Measurements from ENCODE around the gene GGA1.

Gene GGA1

GRCh38 chr22:37608477-37609239, at the start of gene GGA1:
GGA1 (plus strand) TSS chr22:37608834; CDS start chr22:37608861, 27 bp downstream.
- DNase-seq (ENCODE audit: low read depth), result peak; percentile 97
- H3K4me3 ChIP-seq (ENCODE audit: control insufficient read depth, low read depth, low read length), result peak within 1 kb of the TSS; percentile 81
- TF ChIP-seq CTCF (conservative IDR thresholded peaks at IDR 0.05; ENCODE audit: control insufficient read depth, insufficient read depth, low read depth, low read length), result no peak

GRCh38 chr22:37559521-37559900, 49.1 kb upstream of the GGA1 start:
- H3K4me3 ChIP-seq (ENCODE audit: control insufficient read depth, low read depth, low read length), result peak overlapping the region; percentile 23
- TF ChIP-seq CTCF (conservative IDR thresholded peaks at IDR 0.05; ENCODE audit: control insufficient read depth, insufficient read depth, low read depth, low read length), result no peak

GRCh38 chr22:37559901-37560607, 48.6 kb upstream of the GGA1 start, which contains the start of gene CDC42EP1:
CDC42EP1 (plus strand) TSS chr22:37560480; CDS start chr22:37566350, 5,870 bp downstream.
- no peak for TF ChIP-seq CTCF (conservative IDR thresholded peaks at IDR 0.05; ENCODE audit: control insufficient read depth, insufficient read depth, low read depth, low read length)
- peak; percentile 39 for DNase-seq (ENCODE audit: low read depth)
- H3K4me3 ChIP-seq (ENCODE audit: control insufficient read depth, low read depth, low read length), result peak within 1 kb of the TSS; percentile 79

More at GRCh38 chr22:37559521-37559900, 49.1 kb upstream of the GGA1 start:
- no peak for DNase-seq (ENCODE audit: low read depth)

GRCh38 chr22:37560608-37561211, 47.9 kb upstream of the GGA1 start:
- no peak for DNase-seq (ENCODE audit: low read depth)
- H3K4me3 ChIP-seq (ENCODE audit: control insufficient read depth, low read depth, low read length), result peak overlapping the region; percentile 79
- TF ChIP-seq CTCF (conservative IDR thresholded peaks at IDR 0.05; ENCODE audit: control insufficient read depth, insufficient read depth, low read depth, low read length), result no peak

- peak; percentile 89 for DNase-seq (ENCODE audit: low read depth)
- H3K4me3 ChIP-seq (ENCODE audit: control insufficient read depth, low read depth, low read length), result peak overlapping the region; percentile 79
- TF ChIP-seq CTCF (conservative IDR thresholded peaks at IDR 0.05; ENCODE audit: control insufficient read depth, insufficient read depth, low read depth, low read length), result peak; percentile 72
Observed at GRCh38 chr22:37561212-37562048, 47.2 kb upstream of the GGA1 start.
